Umbilical cord (tissue), 2 donors: ENCODE measurements around the gene TRIO. TPM values are rescaled to one million over a fixed set of nuclear protein-coding genes. Genes with fewer than 3 reads are reported as not detected.
A peak's percentile ranks its signal among the peaks of the same experiment; 100 is the strongest.

ENCODE experiments used
- DNase-seq: peaks from one replicate; pipeline ENCODE4 v3.0.0-alpha.2; 2015; ENCODE audit warnings: low spot score
- total RNA-seq: library from RNA; depleted of rRNA; stranded (reverse); fragments of >200 nt; gene quantifications from one replicate; pipeline ENCODE4 v1.2.3, GENCODE V29; 2014; ENCODE audit warnings: low replicate concordance; ENCODE audit not compliant: insufficient read depth

TRIO gene
- total RNA-seq, 1 donor from 2014 or later = 170 TPM

DNA sequence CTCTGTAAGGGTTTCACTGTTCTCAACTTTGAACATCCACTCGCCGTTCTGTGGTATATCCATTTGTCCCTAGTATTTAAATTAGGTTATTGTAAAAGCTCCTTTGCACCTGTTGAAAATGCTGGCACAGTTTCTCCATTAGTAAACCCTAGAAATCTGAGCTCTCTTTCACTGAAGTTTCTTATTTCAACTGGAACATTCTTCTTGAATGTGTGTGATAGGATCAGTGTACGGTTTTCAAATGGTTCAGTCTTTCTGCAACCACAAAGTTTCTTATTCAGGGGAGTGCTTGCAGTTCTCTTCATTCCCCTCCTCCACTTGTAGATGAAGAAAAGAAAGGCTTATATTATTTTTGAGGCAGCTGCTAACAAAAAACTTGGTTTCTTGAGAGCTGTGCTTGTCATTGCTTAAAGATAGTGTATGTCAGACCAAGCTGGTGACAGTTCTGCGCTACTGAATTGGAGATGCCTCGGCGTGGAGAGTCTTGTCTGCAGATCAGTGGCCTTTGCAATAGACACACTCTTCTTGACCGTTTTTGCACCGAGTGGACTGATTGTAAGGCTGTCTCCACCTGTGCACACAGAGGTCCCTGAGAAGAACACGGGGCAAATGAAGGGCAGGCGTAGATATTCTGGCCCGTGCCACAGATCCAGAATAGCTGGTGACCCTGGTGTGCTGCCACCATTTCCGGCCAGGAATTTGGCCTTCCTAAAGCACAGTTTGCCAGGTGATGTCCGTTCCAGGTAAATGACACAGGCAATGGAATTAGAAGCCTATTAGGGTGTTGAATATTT, 102.2 kb downstream of the TRIO start:
- no peak for DNase-seq

DNA sequence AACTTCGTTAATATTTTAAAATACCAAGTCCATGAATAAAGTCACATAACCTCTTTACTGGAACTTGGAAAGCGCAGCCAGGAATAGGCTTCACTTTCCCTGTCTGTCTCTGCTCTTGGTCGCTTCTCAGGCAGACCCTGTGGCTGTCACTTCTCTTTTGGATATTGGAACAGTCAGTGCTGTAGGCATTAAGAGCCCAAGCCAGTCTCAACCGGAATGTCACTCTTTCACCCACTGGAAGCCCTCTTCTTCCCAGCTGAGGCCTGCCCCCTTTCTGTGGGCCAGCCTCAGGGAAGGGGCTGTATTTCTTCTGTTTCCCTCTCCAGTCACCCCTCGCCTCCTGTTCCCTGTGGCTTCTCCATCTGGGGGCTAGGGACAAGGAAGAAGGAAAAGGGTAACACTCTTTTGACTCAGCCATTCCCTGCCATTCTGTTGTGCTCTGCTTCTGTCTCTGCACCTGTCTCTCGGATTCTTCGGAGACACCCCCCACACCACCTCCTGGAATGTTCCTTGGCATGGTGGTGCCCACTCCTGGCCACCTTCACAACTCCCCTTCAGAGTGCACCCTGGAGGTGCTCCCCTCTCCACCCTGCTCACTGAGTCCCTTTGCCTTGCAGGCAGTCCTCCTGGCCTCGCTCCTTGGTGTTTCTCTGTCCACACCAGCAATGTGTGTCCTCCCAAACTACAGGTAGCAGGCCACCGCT, 103.4 kb downstream of the TRIO start:
- no peak for DNase-seq

DNA sequence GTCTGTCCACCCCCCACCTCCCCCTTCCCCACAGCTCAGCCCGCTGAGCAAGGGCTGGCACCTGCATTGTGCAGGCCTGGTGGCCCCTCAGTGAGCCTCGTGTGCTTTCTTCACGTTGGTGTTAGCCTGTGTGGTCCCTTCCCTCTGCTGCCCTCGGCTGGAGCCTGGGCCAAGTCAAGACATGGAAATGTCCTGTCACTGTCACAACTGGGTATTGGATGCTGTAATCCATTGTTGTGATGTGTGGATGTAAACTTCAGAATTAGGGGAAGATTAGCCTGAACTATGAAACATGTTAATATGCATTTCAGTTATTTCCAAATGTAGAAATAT, 103.9 kb downstream of the TRIO start:
- DNase-seq = no peak

DNA sequence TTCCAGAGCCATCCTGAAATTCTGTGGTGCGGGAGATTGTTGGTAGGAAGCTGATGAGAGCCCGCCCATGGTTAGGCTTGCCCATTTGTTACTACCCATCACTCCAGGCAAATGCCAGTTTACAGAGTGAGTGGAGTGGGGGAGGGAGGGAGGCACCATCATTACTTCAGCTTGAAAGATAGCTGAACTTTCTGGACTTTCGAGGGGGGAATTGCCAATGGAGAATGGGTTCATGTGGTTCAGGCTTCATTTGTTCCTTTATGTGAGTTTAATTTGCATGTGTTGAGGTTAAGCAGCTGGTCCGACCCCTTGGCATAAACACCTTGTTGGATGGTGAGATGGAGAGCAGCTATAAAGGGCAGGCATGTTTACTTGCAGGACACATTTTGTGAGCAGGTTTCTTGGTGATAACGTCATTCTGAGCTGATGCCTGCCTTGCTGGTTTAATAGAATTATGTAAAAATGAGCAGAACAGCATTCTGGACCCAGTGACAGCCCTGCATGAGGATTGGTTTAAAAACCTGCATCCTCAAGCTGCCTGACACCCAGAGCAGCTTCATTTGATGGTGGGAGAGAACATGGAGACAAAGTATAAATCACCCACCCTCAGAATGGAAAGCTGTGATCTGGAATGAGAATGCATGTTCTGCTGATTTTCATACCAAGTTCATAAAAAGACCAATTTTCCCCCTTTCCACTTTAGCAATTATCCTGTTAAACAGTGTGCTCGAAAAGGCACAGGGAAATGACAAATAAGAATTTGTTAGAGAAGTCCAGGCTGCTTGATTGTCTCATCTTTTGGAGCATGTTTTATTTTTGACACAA, 106.3 kb downstream of the TRIO start:
- no peak for DNase-seq

DNA sequence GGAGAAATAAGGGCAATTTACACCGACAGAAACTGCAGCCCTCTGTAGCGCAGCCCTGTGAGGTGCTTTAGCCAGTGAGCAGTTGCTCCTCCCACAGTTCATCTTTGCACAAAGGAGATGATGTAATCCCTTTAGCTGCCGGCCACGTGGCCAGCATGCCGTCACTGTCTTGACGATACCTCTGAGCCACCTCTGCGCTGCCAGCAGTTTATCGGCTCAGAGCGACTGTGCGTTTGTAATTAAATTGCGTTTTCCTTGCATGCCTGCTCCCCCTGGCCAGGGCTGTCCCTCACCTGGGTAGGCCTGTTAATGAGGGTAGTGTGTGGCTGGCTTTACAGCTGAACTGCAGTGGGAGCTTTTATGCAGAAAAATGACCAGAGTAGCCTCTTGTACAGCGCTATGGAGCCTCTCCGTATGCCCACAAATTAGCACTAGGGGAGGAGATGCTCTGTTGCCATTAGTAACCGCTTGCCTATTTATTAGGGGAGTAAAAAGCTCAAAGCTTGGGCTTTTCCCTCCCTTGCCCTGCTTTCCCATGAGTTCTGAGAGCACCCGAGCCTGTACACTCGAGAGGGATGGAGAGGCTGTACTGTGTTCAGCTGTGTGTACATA, 107.0 kb downstream of the TRIO start:
- DNase-seq = peak; percentile 80

DNA sequence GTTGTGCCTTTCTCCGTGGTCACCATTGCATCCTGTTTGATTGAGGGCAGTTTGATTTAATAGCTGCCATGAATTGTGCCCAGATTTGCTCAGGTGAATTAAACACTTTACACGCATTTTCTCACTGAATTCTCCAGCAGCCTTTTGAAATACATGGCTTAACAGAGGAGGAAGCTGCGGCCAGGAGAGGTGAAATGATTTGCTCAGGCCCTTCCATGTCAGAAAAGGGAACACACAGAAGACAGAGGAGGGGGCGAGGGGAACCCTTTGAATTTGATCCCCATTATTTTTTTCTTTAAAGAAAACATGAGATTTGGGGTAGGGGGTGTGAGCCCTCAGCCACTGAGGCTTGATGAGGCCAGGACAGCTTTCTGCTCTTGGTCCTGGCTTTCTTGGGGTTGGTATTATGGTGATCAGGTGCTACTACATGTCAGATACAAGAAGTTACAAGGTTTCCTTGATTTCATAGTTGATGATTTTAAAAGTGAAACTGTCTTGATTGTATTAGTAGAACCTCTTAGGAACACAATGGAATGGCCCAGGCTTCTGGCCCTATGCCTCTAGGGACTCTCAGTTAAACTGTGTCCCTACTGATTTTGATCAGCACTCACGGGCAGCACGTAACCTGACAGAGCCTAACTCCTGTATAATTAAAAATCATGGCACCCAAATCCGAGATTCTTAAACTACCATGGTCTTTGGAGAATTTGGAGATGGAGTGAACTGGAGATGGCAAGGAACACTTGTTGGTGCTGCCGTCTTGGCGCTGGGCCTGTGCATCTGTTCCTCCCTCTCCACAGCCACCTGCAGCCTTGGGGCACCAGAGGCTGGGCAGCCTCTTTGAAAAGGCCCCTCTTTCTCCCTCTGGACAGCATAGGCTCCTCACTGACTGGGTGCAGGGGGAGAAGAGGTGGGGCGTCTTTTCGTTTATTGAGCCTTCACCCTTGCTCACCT, 107.9 kb downstream of the TRIO start:
- no peak for DNase-seq

DNA sequence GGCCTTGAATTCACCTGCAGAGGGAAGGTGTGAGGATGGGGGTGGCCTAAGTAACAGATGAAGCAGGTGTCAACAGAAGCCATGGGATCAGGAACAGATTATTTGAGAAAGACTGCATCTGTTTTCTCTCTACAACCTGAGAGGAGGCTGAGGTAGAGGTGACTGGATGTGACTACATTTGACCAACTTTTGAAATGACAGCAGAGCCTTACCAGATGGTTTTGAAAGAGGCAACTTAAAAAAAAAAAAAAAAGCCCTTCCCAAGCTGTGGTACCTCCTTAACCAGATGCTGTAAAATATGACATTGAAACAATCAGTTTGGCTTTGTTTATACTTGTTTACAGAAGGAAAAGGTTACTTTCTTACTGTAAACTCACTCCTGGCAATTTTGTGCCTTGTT, 108.6 kb downstream of the TRIO start:
- no peak for DNase-seq

DNA sequence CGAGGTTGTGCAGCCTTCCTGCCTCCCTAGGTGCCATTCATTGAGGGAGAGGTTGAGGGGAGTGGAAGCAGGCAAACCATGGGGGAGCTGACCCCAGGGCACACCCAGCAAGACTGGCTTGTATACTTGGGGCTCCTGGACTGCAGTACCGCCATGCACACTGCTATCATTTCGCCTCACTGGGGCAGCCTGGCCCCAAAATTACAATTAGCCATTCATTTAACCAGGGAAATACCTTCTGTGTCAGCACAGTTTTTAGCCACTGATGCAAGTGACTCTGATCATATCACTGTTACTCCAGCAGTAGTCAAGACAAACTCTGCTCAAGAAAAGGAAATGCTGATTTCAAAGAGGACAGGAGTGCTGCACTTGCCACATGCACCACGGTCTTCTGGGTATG, 109.7 kb downstream of the TRIO start:
- no peak for DNase-seq

DNA sequence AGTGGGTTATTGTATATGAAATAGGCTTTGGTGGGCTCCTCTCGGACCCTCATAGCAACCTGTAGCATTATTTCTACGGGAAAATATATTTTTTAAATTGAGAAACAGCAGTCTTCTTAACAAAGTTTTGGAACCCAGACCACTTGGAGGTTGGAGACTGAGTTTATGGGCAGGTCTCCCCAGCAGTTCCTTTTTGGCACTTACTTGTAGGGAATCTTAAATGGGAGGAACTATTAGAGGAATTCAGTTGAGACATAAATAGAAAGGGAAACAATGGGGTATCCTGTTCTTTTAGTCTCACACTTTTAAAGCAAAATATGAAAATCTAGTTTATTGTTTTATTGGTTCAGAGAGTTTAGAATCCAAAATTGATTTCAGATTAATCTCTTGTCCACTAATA, 111.5 kb downstream of the TRIO start:
- no peak for DNase-seq

DNA sequence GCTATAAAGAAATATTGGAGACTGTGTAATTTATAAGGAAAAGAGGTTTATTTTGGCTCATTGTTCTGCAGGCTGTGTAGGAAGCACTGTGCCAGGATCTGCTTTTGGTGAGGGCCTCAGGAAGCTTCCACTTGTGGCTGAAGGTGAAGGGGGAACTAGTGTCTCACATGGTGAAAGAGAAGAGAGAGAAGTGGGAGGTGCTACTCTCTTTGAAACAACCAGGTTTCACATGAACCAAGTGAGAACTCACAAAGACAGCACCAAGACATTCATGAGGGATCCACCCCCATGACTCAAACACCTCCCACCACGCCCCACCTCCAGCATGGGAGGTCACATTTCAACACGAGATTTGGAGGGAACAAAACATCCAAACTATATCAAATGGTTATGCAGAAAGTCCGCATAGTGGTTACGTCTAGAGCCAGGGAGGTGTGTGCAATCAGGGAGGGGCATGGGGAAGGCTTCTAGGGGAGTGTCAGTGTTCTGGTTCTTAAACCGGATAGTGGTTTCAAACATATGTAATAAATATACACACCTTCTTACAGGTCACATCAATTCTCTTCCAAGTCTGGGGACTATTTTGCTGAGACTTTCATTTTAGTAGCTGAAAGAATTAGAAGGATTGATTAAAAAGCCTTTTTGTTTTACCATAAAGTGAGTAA, 113.0 kb downstream of the TRIO start:
- DNase-seq = no peak

DNA sequence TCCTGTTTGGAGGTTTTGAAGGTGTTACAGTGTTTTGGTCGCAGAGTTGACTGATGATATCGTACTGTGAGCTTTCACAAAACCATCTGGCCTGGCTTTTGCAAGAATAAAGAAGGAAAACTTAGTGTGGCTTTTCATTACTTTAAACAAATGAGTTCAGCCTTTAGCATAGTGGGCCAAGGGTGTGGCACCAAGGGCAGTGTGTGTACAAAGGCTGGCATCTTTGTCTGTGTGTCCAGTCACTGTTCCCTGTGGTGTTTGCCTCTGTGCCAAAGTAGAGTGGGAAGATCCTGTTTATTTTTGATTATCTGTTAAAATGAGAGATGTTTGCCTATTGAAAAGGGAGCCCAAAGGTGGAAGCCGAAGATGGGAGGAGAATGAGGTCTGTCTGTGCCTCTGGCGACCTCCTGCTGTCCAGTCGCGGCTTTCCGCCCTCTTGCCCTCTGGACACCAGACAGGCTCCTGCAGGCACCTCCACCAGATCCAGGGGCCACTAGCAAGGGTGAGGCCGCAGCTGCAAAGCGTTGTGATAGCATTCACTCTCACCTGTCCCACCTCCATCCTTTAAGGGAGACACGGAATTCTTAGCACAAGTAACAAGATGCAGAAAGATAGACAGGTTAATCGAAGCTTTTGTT, 113.7 kb downstream of the TRIO start:
- no peak for DNase-seq

DNA sequence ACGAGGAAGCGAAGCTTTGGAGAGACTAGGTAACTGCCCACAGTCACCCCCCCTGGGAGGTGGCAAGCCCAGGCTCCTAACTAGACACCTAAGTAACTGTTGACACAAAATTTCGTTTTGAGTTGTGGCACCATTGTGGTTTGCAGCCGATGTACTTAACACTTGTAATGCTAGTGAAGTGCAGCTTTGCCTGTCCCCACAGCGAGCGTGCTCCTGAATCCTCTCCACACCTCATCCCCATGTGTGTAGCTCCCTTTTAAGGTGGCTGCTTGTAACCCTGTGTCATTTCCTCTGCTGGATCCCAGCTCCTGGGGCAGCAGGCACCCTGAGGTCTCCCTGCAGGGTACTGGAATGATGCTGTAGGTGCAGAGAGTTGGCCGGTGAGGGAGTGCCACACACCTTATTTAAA, 114.9 kb downstream of the TRIO start:
- DNase-seq = no peak

DNA sequence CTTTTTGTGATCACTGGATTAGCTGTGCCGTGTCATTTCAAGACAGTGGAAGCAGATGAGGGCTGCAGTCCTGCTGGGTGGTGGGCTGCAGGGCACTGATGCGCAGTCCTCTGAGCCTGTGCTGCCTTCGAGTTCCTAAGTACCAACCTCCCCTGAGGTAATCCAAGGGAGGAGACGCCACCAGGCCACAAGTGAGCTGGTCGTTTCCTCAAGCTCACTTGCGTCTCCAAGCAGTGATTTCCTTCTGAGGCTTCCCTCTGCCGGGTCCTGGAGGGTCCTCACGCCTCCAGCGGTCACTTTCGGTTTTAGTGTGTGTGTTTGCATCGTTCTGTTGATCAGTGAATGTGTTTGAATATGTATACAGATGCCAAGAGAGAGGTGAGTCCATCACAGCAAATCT, 115.7 kb downstream of the TRIO start:
- no peak for DNase-seq

DNA sequence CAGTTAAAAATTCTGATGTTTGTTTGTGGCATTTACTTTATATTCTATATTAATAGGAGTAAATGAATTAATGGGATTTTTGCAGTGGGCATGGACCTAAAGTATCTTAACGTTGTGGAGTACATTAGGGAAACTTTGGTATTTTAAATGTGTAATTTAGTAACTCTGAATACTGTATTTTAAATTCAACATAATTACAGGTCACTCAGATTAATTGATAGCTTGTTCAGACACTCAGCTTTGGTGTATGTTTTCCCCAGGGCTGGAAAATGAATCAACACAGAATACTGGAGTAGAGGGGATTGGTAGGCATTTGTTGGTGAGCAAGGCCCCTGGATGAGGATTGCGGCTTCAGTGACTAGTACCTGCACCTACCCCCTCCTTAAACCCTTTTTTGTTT, 117.5 kb downstream of the TRIO start:
- no peak for DNase-seq

DNA sequence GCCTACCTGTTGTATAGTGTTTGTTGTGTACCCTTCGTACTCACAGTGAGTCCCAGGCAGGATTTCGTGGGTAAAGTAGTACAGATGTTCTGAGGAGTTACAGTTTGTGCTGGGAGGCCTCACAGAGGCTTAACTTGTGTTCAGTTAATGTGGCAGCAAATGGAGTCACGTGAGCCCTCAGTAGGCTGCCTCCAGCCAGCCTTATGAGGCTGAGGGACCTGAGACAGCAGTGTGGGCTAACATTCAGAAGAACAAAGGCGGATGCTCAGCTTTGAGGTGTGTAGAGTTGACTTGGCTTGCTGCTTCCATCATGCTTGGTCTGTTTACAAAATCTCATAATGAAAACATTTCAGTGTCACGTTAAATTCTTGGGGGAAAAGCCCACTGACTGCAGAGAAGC, 118.1 kb downstream of the TRIO start:
- DNase-seq = no peak

DNA sequence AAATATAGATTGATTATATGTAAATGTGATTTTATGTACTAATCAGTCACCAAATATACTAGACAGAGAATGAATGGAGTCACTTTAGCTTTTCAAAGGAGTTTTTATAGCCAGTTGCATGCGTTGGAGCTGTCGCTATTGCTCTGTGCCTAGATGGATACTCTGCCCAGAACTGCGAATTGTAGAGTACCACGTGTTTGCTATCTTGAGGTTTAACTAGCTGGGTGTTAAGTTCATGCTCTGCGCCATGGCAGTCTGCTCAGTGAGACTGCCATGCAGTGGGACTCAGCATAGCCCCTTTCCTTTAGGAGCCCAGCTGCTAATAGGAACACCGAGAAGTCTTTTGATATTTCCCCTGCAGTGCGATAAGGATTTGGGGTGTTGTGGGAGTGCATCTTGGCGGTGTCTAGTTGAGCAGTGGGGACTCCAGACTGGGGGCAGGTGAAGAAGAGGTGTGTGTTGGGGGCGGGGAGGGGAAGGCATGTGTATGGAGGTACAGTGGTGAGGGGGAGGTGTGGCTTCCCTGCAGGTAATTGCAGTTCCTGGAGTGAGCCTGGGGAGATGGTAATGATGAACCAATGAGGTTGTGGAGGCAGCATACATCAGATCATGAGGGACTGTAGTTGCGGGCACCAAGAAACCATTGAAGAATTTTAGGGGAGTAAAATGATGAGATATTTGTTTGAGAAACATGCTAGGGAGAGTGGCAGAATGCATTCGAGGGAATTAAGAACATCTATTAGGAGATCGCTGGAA, 118.9 kb downstream of the TRIO start:
- DNase-seq = no peak

DNA sequence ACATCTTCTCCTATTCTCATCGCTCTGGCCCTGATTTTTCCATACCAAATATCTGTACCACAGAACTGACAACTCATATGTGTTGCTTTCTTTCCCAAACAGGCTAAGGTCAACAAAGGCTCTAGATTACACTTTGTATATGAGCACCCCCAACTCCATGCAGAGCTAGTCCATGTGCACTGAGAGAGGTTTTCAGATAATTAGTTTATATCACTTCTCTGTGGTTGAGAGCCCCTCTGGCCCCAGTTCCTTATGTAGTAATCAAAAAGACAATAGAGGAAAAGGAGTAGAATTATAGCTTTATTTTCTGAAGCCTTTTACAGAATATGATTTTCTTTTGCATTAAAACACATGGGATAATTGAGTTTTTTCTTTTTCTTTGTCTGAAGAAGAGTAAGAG, 120.0 kb downstream of the TRIO start:
- no peak for DNase-seq

DNA sequence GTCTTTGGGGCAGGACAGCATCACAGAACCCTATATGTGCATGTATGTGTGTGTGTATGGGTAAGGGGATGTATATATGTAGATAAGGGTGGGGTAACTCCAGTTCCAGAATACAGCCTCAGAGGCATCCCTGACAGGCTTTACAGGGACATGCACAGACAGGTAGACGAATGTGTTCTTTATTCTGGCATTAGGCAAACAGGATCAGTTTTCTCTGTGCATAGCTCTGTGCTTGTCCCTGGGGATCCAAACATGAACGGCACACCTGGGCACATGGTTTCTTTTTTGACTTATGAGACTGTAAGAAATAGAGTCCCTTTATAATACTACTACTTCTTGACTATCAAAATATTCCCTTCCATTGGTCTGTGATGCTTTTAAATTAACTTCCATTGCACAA, 120.6 kb downstream of the TRIO start:
- DNase-seq = peak; percentile 23
